Astrocyte (in vitro differentiated cells and primary cell): ENCODE results near the gene SSH2. TPM values are rescaled to one million over a fixed set of nuclear protein-coding genes. Genes with fewer than 3 reads are reported as not detected.

Experiments used
- DNase-seq: peaks from one replicate; pipeline ENCODE4 v3.0.0-alpha.2; 2010; ENCODE audit warnings: low read depth
- FAIRE-seq: peaks from 2 replicates; lab custom pipeline; 2011; peaks lifted over from hg19 to GRCh38; lab: Jason Lieb, UNC
- H2AFZ ChIP-seq: 2 replicates; pipeline ENCODE4 v1.6.0; 2012; ENCODE audit warnings: low read depth, low read length, inconsistent platforms
- H3K27ac ChIP-seq: 2 replicates; pipeline ENCODE4 v1.5.1; 2011; ENCODE audit warnings: low read depth, low read length, inconsistent platforms
- H3K27me3 ChIP-seq: 2 replicates; pipeline ENCODE4 v1.6.0; 2011; ENCODE audit warnings: low read length, inconsistent platforms; ENCODE audit not compliant: insufficient read depth
- H3K36me3 ChIP-seq: 2 replicates; pipeline ENCODE4 v1.5.1; 2011; ENCODE audit warnings: low read length, inconsistent platforms; ENCODE audit not compliant: insufficient read depth
- H3K4me1 ChIP-seq: 2 replicates; pipeline ENCODE4 v1.5.1; 2011; ENCODE audit warnings: low read length, inconsistent platforms; ENCODE audit not compliant: insufficient read depth
- H3K4me2 ChIP-seq: 2 replicates; pipeline ENCODE4 v1.6.0; 2012; ENCODE audit warnings: low read length, inconsistent platforms
- H3K4me3 ChIP-seq: 2 replicates; pipeline ENCODE4 v1.5.1; 2011; ENCODE audit warnings: low read depth, mild to moderate bottlenecking, low read length, inconsistent platforms; ENCODE audit not compliant: insufficient read depth
- H3K79me2 ChIP-seq: 2 replicates; pipeline ENCODE4 v1.6.0; 2012; ENCODE audit warnings: mild to moderate bottlenecking, low read length, inconsistent platforms; ENCODE audit not compliant: insufficient read depth
- H3K9ac ChIP-seq: 2 replicates; pipeline ENCODE4 v1.6.0; 2012; ENCODE audit warnings: mild to moderate bottlenecking, low read length, inconsistent platforms
- H3K9me3 ChIP-seq: 2 replicates; pipeline ENCODE4 v1.5.1; 2012; ENCODE audit warnings: low read depth, mild to moderate bottlenecking, low read length, inconsistent platforms; ENCODE audit not compliant: insufficient read depth
- H4K20me1 ChIP-seq: 2 replicates; pipeline ENCODE4 v1.6.0; 2012; ENCODE audit warnings: low read length, inconsistent platforms; ENCODE audit not compliant: insufficient read depth
- H3K27ac Mint-ChIP-seq: one replicate; pipeline ENCODE4 v1.8.0; 2021; ENCODE audit warnings: mild to moderate bottlenecking, mixed read lengths; ENCODE audit not compliant: unreplicated experiment
- H3K27me3 Mint-ChIP-seq: one replicate; pipeline ENCODE4 v1.8.0; 2021; ENCODE audit warnings: low read depth, mixed read lengths; ENCODE audit not compliant: unreplicated experiment
- H3K36me3 Mint-ChIP-seq: one replicate; pipeline ENCODE4 v1.8.0; 2021; ENCODE audit warnings: low read depth, mixed read lengths; ENCODE audit not compliant: unreplicated experiment
- H3K4me1 Mint-ChIP-seq: one replicate; pipeline ENCODE4 v1.8.0; 2021; ENCODE audit warnings: low read depth, mixed read lengths; ENCODE audit not compliant: unreplicated experiment
- H3K4me3 Mint-ChIP-seq: one replicate; pipeline ENCODE4 v1.8.0; 2021; ENCODE audit warnings: mild to moderate bottlenecking, moderate library complexity, mixed read lengths; ENCODE audit not compliant: unreplicated experiment
- H3K9me3 Mint-ChIP-seq: one replicate; pipeline ENCODE4 v1.8.0; 2021; ENCODE audit warnings: mild to moderate bottlenecking, mixed read lengths; ENCODE audit not compliant: unreplicated experiment
- CTCF ChIP-seq: IDR thresholded peaks from 2 replicates; pipeline ENCODE4 v1.5.1; 2011; ENCODE audit warnings: low read depth, mild to moderate bottlenecking, inconsistent platforms, low read length, moderate library complexity; ENCODE audit not compliant: insufficient read depth
- EZH2 ChIP-seq: IDR thresholded peaks from 2 replicates; pipeline ENCODE4 v1.6.1; 2012; ENCODE audit warnings: mild to moderate bottlenecking, low read length, inconsistent platforms; ENCODE audit not compliant: insufficient read depth
- total RNA-seq: library from RNA; stranded (reverse); gene quantifications from 2 replicates; pipeline ENCODE4 v1.2.1, GENCODE V29; 2021

Gene SSH2
- total RNA-seq, 1 donor from 2014 or later: 31.1 TPM

- peak overlapping the region; percentile 95 for H2AFZ ChIP-seq
- DNase-seq: peak; percentile 70
- H3K36me3 ChIP-seq: no peaks in the 10 kb centered on the region
- no peaks in the 10 kb centered on the region for H3K9me3 ChIP-seq
- peak overlapping the region; percentile 82 for H3K9ac ChIP-seq
- peak overlapping the region; percentile 97 for H3K4me2 ChIP-seq
- TF ChIP-seq EZH2 (no peak), CTCF (no peak)
- Mint-ChIP-seq H3K36me3 (peaks cover 2% of the 10 kb centered on the region), H3K4me3 (peak overlapping the region; percentile 83), H3K27me3 (no peaks in the 10 kb centered on the region), H3K27ac (peak overlapping the region; percentile 75), H3K4me1 (peaks cover 10% of the 10 kb centered on the region), H3K9me3 (no peaks in the 10 kb centered on the region)
- H3K4me3 ChIP-seq: peak overlapping the region; percentile 81
- peaks cover 23% of the 10 kb centered on the region for H4K20me1 ChIP-seq
- H3K27me3 ChIP-seq: no peaks in the 10 kb centered on the region
- peaks cover 5% of the 10 kb centered on the region for H3K4me1 ChIP-seq
- FAIRE-seq: peak; percentile 72
- H3K27ac ChIP-seq: peak overlapping the region; percentile 36
- peaks cover 4% of the 10 kb centered on the region for H3K79me2 ChIP-seq
Measured at GRCh38 chr17:29760279-29761039, 169.6 kb downstream of the SSH2 start.

GRCh38 chr17:29758255-29758654 is 171.8 kb downstream of the SSH2 start:
- Histone ChIP-seq H3K9me3 (no peaks in the 10 kb centered on the region), H3K79me2 (peaks cover 4% of the 10 kb centered on the region), H2AFZ (no peak overlapping the region), H3K27ac (no peak overlapping the region), H3K36me3 (no peaks in the 10 kb centered on the region), H3K9ac (no peak overlapping the region), H4K20me1 (peaks cover 23% of the 10 kb centered on the region), H3K27me3 (no peaks in the 10 kb centered on the region), H3K4me1 (peaks cover 5% of the 10 kb centered on the region), H3K4me2 (no peak overlapping the region), H3K4me3 (no peak overlapping the region)
- no peak overlapping the region for H3K4me3 Mint-ChIP-seq
- DNase-seq: no peak
- FAIRE-seq: no peak
- peaks cover 2% of the 10 kb centered on the region for H3K36me3 Mint-ChIP-seq
- no peaks in the 10 kb centered on the region for H3K9me3 Mint-ChIP-seq
- no peaks in the 10 kb centered on the region for H3K27me3 Mint-ChIP-seq
- H3K4me1 Mint-ChIP-seq: peaks cover 10% of the 10 kb centered on the region
- H3K27ac Mint-ChIP-seq: no peak overlapping the region
- no peak for TF ChIP-seq CTCF
- no peak for TF ChIP-seq EZH2

GRCh38 chr17:29757788-29758187 is 172.2 kb downstream of the SSH2 start:
- FAIRE-seq: no peak

More at GRCh38 chr17:29757788-29758187, 172.2 kb downstream of the SSH2 start:
- no peak overlapping the region for H3K9ac ChIP-seq
- H3K9me3 Mint-ChIP-seq: no peaks in the 10 kb centered on the region
- no peaks in the 10 kb centered on the region for H3K9me3 ChIP-seq
- peaks cover 5% of the 10 kb centered on the region for H3K4me1 ChIP-seq
- H3K27ac Mint-ChIP-seq: no peak overlapping the region
- no peak for DNase-seq
- no peak for TF ChIP-seq EZH2
- TF ChIP-seq CTCF: no peak
- H3K4me1 Mint-ChIP-seq: peaks cover 10% of the 10 kb centered on the region
- H3K36me3 ChIP-seq: no peaks in the 10 kb centered on the region
- no peaks in the 10 kb centered on the region for H3K27me3 ChIP-seq
- H3K4me3 Mint-ChIP-seq: no peak overlapping the region
- H3K27me3 Mint-ChIP-seq: no peaks in the 10 kb centered on the region
- H3K27ac ChIP-seq: no peak overlapping the region
- H3K79me2 ChIP-seq: peaks cover 4% of the 10 kb centered on the region
- no peak overlapping the region for H3K4me2 ChIP-seq
- no peak overlapping the region for H2AFZ ChIP-seq
- no peak overlapping the region for H3K4me3 ChIP-seq
- peaks cover 2% of the 10 kb centered on the region for H3K36me3 Mint-ChIP-seq
- H4K20me1 ChIP-seq: peaks cover 23% of the 10 kb centered on the region
